H1 (cell line): Measurements from ENCODE around the gene DCDC2B. TPM values are rescaled to one million over a fixed set of nuclear protein-coding genes. Genes with fewer than 3 reads are reported as not detected.

Experiments used
- CTCF ChIA-PET: fragments of 300-600 bp; sonication (Branson Sonifier 250); formaldehyde crosslinking; loops from one replicate; lab custom pipeline; 2021; ENCODE audit not compliant: partially characterized antibody; lab: Charles Lee
- POLR2A ChIA-PET: fragments of 300-600 bp; sonication (Branson Sonifier 250); formaldehyde crosslinking; loops from one replicate; lab custom pipeline; 2021; ENCODE audit warnings: inconsistent platforms; ENCODE audit not compliant: partially characterized antibody; lab: Charles Lee
- DNase-seq, 2 experiments: peaks; one replicate each; pipeline versions ENCODE4 v3.0.0 to v3.0.0-alpha.2; 2010 to 2022; ENCODE audit warnings: low spot score in 2 of 2, low read depth in 1 of 2, mixed read lengths in 1 of 2
- FAIRE-seq: peaks from 2 replicates; lab custom pipeline; 2011; peaks lifted over from hg19 to GRCh38; lab: Jason Lieb, UNC
- H2AFZ ChIP-seq: 2 replicates; pipeline ENCODE4 v1.8.1; 2012; ENCODE audit warnings: low read length, inconsistent platforms
- H2AK5ac ChIP-seq: 2 replicates; pipeline ENCODE4 v1.6.1; 2013; ENCODE audit warnings: low read depth, low read length
- H2BK120ac ChIP-seq: replicated peaks from 2 replicates; pipeline ENCODE3; 2013; ENCODE audit warnings: low read depth, low read length, inconsistent platforms
- H2BK12ac ChIP-seq: 2 replicates; pipeline ENCODE4 v1.6.1; 2013; ENCODE audit warnings: low read depth, low read length
- H2BK15ac ChIP-seq: 2 replicates; pipeline ENCODE4 v1.6.1; 2013; ENCODE audit warnings: low read length
- H2BK20ac ChIP-seq: 2 replicates; pipeline ENCODE4 v1.6.1; 2013; ENCODE audit warnings: low read length
- H2BK5ac ChIP-seq: 2 replicates; pipeline ENCODE4 v1.6.1; 2013; ENCODE audit warnings: low read depth, low read length
- H3K14ac ChIP-seq: 2 replicates; pipeline ENCODE4 v1.6.1; 2013; ENCODE audit warnings: inconsistent platforms; ENCODE audit not compliant: insufficient read length
- H3K18ac ChIP-seq: 2 replicates; pipeline ENCODE4 v1.6.1; 2013; ENCODE audit warnings: low read length; ENCODE audit errors: extremely low read depth
- H3K23ac ChIP-seq: 2 replicates; pipeline ENCODE4 v1.6.1; 2013; ENCODE audit warnings: inconsistent platforms; ENCODE audit not compliant: insufficient read length
- H3K23me2 ChIP-seq: 2 replicates; pipeline ENCODE4 v1.6.1; 2013; ENCODE audit warnings: low read depth, low read length
- H3K27ac ChIP-seq: 2 replicates; pipeline ENCODE4 v1.6.1; 2011; ENCODE audit warnings: low read depth, low read length, inconsistent platforms
- H3K27me3 ChIP-seq, 4 experiments: replicated peaks in 1 of 4; 1 replicate in 1 of 4; 2 replicates in 3 of 4; pipeline versions ENCODE4 v1.6.1 to v1.8.1; 2011 to 2013; ENCODE audit warnings: low read length in 3 of 4, mild to moderate bottlenecking in 3 of 4, inconsistent platforms in 2 of 4, mixed read lengths in 2 of 4, moderate library complexity in 1 of 4; ENCODE audit not compliant: control insufficient read depth in 3 of 4, insufficient read depth in 3 of 4; ENCODE audit errors: extremely low read depth in 1 of 4
- H3K36me3 ChIP-seq, 4 experiments: 2 replicates each; pipeline versions ENCODE4 v1.6.1 to v1.8.1; 2011 to 2013; ENCODE audit warnings: mild to moderate bottlenecking in 4 of 4, low read length in 3 of 4, moderate library complexity in 2 of 4, control low read depth in 1 of 4, inconsistent platforms in 1 of 4; ENCODE audit not compliant: insufficient read depth in 4 of 4, control insufficient read depth in 2 of 4
- H3K4ac ChIP-seq: replicated peaks from 2 replicates; pipeline ENCODE3; 2013; ENCODE audit warnings: low read length, low read depth, mixed read lengths, inconsistent platforms; ENCODE audit not compliant: insufficient read length
- H3K4me1 ChIP-seq, 4 experiments: replicated peaks in 1 of 4; 1 replicate in 1 of 4; 2 replicates in 3 of 4; pipeline versions ENCODE4 v1.6.1 to v1.8.1; 2011 to 2013; ENCODE audit warnings: low read length in 3 of 4, inconsistent platforms in 2 of 4, mixed read lengths in 1 of 4; ENCODE audit not compliant: insufficient read depth in 4 of 4, control insufficient read depth in 3 of 4
- H3K4me2 ChIP-seq, 2 experiments: 2 replicates each; pipeline versions ENCODE4 v1.6.1 to v1.8.1; 2011 to 2013; ENCODE audit warnings: low read depth in 2 of 2, low read length in 2 of 2, control low read depth in 1 of 2, inconsistent platforms in 1 of 2, mild to moderate bottlenecking in 1 of 2; ENCODE audit not compliant: insufficient read depth in 1 of 2
- H3K4me3 ChIP-seq, 4 experiments: fragments of 200-600, 300-600 bp in 1 of 4; sonication (generic), shearing (Covaris generic), sonication (Bioruptor Twin) in 1 of 4; 2 replicates each; pipeline versions ENCODE4 v1.5.1 to v1.8.1; 2011 to 2016; ENCODE audit warnings: low read length in 4 of 4, low read depth in 3 of 4, control low read depth in 2 of 4, inconsistent platforms in 2 of 4, mild to moderate bottlenecking in 2 of 4, mixed read lengths in 1 of 4, moderate library complexity in 1 of 4; ENCODE audit not compliant: insufficient read depth in 2 of 4; ENCODE audit errors: extremely low read depth in 1 of 4
- H3K56ac ChIP-seq: replicated peaks from 2 replicates; pipeline ENCODE3; 2013; ENCODE audit warnings: low read depth, mild to moderate bottlenecking, mixed read lengths, low read length, inconsistent platforms; ENCODE audit not compliant: insufficient read length
- H3K79me1 ChIP-seq: 2 replicates; pipeline ENCODE4 v1.6.1; 2013; ENCODE audit warnings: low read depth, low read length, control low read depth
- H3K79me2 ChIP-seq, 2 experiments: 2 replicates each; pipeline versions ENCODE4 v1.6.1 to v1.8.1; 2012 to 2013; ENCODE audit warnings: low read length in 2 of 2, mild to moderate bottlenecking in 2 of 2, inconsistent platforms in 1 of 2; ENCODE audit not compliant: insufficient read depth in 2 of 2, control insufficient read depth in 1 of 2
- H3K9ac ChIP-seq, 4 experiments: replicated peaks in 1 of 4; 1 replicate in 1 of 4; 2 replicates in 3 of 4; pipeline versions ENCODE4 v1.6.1 to v1.8.1; 2011 to 2013; ENCODE audit warnings: low read depth in 3 of 4, low read length in 3 of 4, control low read depth in 2 of 4, mild to moderate bottlenecking in 2 of 4, moderate library complexity in 2 of 4, inconsistent platforms in 1 of 4; ENCODE audit errors: extremely low read depth in 1 of 4
- H3K9me3 ChIP-seq, 2 experiments: 2 replicates each; pipeline versions ENCODE4 v1.6.1 to v1.8.1; 2012 to 2013; ENCODE audit warnings: mild to moderate bottlenecking in 2 of 2, moderate library complexity in 2 of 2, control low read depth in 1 of 2, inconsistent platforms in 1 of 2, low read depth in 1 of 2, low read length in 1 of 2, mixed read lengths in 1 of 2; ENCODE audit not compliant: insufficient read depth in 2 of 2
- H4K20me1 ChIP-seq, 2 experiments: replicated peaks in 1 of 2; 2 replicates each; pipeline versions ENCODE3 to v1.8.1; 2011 to 2013; ENCODE audit warnings: inconsistent platforms in 2 of 2, low read length in 2 of 2, mild to moderate bottlenecking in 1 of 2; ENCODE audit not compliant: insufficient read depth in 2 of 2, control insufficient read depth in 1 of 2
- H4K5ac ChIP-seq: 2 replicates; pipeline ENCODE4 v1.6.1; 2013; ENCODE audit warnings: low read length, low read depth, mixed read lengths, inconsistent platforms; ENCODE audit not compliant: insufficient read length
- H4K8ac ChIP-seq: 2 replicates; pipeline ENCODE4 v1.8.0; 2013; ENCODE audit warnings: mild to moderate bottlenecking, moderate library complexity, low read length, inconsistent platforms; ENCODE audit not compliant: insufficient read depth; ENCODE audit errors: extremely low read depth
- H4K91ac ChIP-seq: replicated peaks from 2 replicates; pipeline ENCODE3; 2013; ENCODE audit warnings: low read length, mixed read lengths, inconsistent platforms; ENCODE audit not compliant: insufficient read length
- WGBS, 2 experiments: shearing (Covaris generic) in 1 of 2; methylation state at CpG; one replicate each; pipeline versions ENCODE4 v1.1.6 to v1.1.7; 2013 to 2015; ENCODE audit warnings: low lambda C conversion rate in 2 of 2, mixed read lengths in 2 of 2, inconsistent platforms in 1 of 2, low coverage in 1 of 2, missing lambda C conversion rate in 1 of 2; ENCODE audit not compliant: insufficient replicate concordance in 2 of 2, insufficient coverage in 1 of 2, insufficient read length in 1 of 2; ENCODE audit errors: extremely low coverage in 1 of 2, missing lambda C conversion rate in 1 of 2; 5-methylcytosine and 5-hydroxymethylcytosine counted together
- polyA plus RNA-seq, 7 experiments: library from polyadenylated mRNA; depleted of rRNA in 3 of 7; stranded (reverse) in 5 of 7; unstranded in 2 of 7; fragments of >200 nt in 5 of 7; fragments of 200-250 nt in 2 of 7; gene quantifications; 1 replicate in 5 of 7; 2 replicates in 1 of 7; 4 replicates in 1 of 7; pipeline versions ENCODE4 v1.2.1 to v1.2.3, GENCODE V29; 2011 to 2013; ENCODE audit warnings: missing spikeins in 2 of 7, mixed read lengths in 2 of 7
- total RNA-seq: library from RNA; stranded (reverse); fragmentation: NEBNext Ultra II Directional; extraction: Animal tissue kit (Norgen Biotek cat#: 25700); gene quantifications from 2 replicates; pipeline ENCODE4 v1.2.1, GENCODE V29; 2021

The DCDC2B gene
- total and polyA plus RNA-seq, 2 of the 8 experiments (the other 6 are each of a cell fraction or from before 2014, with no cell fraction given), result not detected

DNA sequence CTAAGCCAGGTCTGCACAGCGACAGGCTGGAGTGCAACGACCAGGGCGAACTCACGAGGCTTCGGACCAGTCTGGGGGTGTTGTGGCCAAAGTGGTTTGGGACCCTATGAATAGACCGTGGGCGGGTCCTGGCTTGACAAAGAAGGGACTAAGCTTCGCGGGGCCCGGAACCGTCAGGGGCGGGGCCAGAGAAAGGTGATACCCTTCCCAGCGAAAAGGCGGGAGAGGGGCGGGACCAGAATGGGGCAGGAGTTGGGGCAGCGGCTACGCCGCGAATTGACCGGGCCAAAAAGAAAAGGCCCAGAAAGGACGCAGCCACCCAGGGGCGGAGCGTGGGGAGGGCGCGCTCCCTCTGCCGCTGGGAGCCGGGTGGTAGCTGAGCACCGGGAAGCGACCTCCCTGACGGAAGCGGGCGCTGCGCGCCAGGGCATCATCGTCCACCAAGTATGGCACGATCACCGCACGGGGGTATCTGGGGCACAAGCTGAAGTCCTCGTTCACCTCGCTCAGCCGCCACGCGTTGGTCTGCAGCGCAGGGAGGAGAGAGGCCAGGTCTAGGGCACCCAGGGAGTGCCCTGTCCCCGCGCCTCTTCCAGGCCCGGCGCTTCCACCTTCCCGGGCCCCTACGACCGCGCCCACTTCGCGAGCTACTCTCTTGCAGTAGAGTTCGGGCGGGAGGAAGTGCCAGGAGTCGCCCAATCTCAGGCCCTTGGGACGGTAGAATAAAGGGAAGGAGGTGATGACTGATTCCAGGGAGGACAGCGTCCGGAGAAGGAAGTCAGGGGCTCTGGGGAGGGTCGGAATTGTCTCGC lies 31.5 kb downstream of the DCDC2B start:
- no peaks in the 10 kb centered on the region; a peak in 1 of 7 replicates for H3K27me3 ChIP-seq
- ChIA-PET CTCF (interaction anchor here (0.6 to 7.3 kb wide), 24 partner anchors 7 to 457 kb away, joined by 3 to 70 read pairs (median 4); partner anchors contain the start of genes FAM167B, IQCC and LCK), POLR2A (interaction anchor here (0.7 to 9.1 kb wide), 41 partner anchors 9 to 296 kb away, joined by 3 to 73 read pairs (median 5); partner anchors contain the start of genes BSDC1, CCDC28B, EIF3I and HDAC1)
- H2AK5ac ChIP-seq, result no peak overlapping the region
- no peaks in the 10 kb centered on the region for H4K20me1 ChIP-seq
- 2% methylated on average over 57 of the region's 62 CpGs; no CpG with 5 or more reads in 1 of the 2 experiments for WGBS, 2 experiments
- H3K56ac ChIP-seq, result peak overlapping the region; percentile 49
- H3K23ac ChIP-seq, result no peak overlapping the region
- FAIRE-seq (no peak), DNase-seq (peak; percentile 85 to 96)
- peak overlapping the region; percentile 96 for H4K91ac ChIP-seq
- no peaks in the 10 kb centered on the region for H3K79me1 ChIP-seq
- no peak overlapping the region for H2BK120ac ChIP-seq
- H3K4me3 ChIP-seq, result peak overlapping the region; percentile 65 to 91 (median 68)
- H2AFZ ChIP-seq, result peak overlapping the region; percentile 62; the same call in 1 of the 2 replicates
- H3K23me2 ChIP-seq, result peaks cover 16% of the 10 kb centered on the region
- peak overlapping the region; percentile 84 to 92 for H3K4me2 ChIP-seq
- H3K9me3 ChIP-seq, result no peaks in the 10 kb centered on the region
- peak overlapping the region; percentile 98; the same call in 1 of the 2 replicates for H2BK15ac ChIP-seq
- no peak overlapping the region for H3K14ac ChIP-seq
- H2BK12ac ChIP-seq, result peak overlapping the region; percentile 95; the same call in 1 of the 2 replicates
- peak overlapping the region; percentile 90 for H3K4ac ChIP-seq
- peak overlapping the region; percentile 99 for H3K18ac ChIP-seq
- H2BK20ac ChIP-seq, result no peak overlapping the region
- H3K36me3 ChIP-seq, result no peaks in the 10 kb centered on the region; a peak in 1 of 8 replicates
- peak overlapping the region; percentile 63 to 79 (median 72) for H3K9ac ChIP-seq
- H4K5ac ChIP-seq, result peak overlapping the region; percentile 87
- peak overlapping the region; percentile 55 for H3K27ac ChIP-seq
- peaks cover 0 to 7% (median 3%) of the 10 kb centered on the region in 4 experiments; a peak in 3 of 7 replicates for H3K4me1 ChIP-seq
- H3K79me2 ChIP-seq, result no peaks in the 10 kb centered on the region
- H2BK5ac ChIP-seq, result peak overlapping the region; percentile 96
- H4K8ac ChIP-seq, result peak overlapping the region; percentile 87; the same call in 1 of the 2 replicates
